ENCODE results near the gene EYA3. TPM values are rescaled to one million over a fixed set of nuclear protein-coding genes. Genes with fewer than 3 reads are reported as not detected.

Gene EYA3
- total and polyA plus RNA-seq, 11 donors, result 5.8 to 23.3 (median 17.4) TPM

- Histone ChIP-seq H3K36me3 (peaks cover 0 to 86% (median 75%) of the 10 kb centered on the region in 9 donors), H3K9me3 (no peaks in the 10 kb centered on the region), H3K27ac (no peak overlapping the region), H3K4me3 (no peak overlapping the region), H3K4me1 (no peaks in the 10 kb centered on the region), H3K27me3 (no peaks in the 10 kb centered on the region)
- ATAC-seq (no peak), DNase-seq (no peak)
- intact Hi-C loops (cut with DNase I), result loop anchor here in 2 of 10 donors (2.0 to 5.0 kb wide), 2 partner anchors 170 to 172 kb away; no protein-coding TSS in a partner anchor
- TF ChIP-seq POLR2A (IDR thresholded peaks at IDR 0.05), result no peak
- TF ChIP-seq CTCF (IDR thresholded peaks at IDR 0.05), result no peak
Observed at GRCh38 chr1:28037206-28037605, 51.2 kb downstream of the EYA3 start.

GRCh38 chr1:28036431-28036830 is 52.0 kb downstream of the EYA3 start:
- Histone ChIP-seq H3K4me1 (peaks cover 0 to 5% (median under 1%) of the 10 kb centered on the region in 12 donors), H3K9me3 (no peaks in the 10 kb centered on the region), H3K4me3 (no peak overlapping the region), H3K36me3 (peaks cover 0 to 79% (median 68%) of the 10 kb centered on the region in 9 donors), H3K27me3 (no peaks in the 10 kb centered on the region), H3K27ac (no peak overlapping the region)
- TF ChIP-seq CTCF (IDR thresholded peaks at IDR 0.05) (peak in 6 of 12 donors; percentile 12 to 32 (median 20)), POLR2A (IDR thresholded peaks at IDR 0.05) (no peak)
- ATAC-seq, result peak in 1 of 4 donors; percentile 34
- 90 to 98% (median 93%) methylated on average over 2 of the region's 2 CpGs for WGBS, 4 donors
- no peak for DNase-seq
- intact Hi-C loops (cut with DNase I), result loop anchor here in 2 of 10 donors (2.0 to 5.0 kb wide), 2 partner anchors 171 to 172 kb away; no protein-coding TSS in a partner anchor

- Histone ChIP-seq H3K4me3 (no peak overlapping the region), H3K9me3 (no peaks in the 10 kb centered on the region), H3K4me1 (peaks cover 0 to 12% (median 1%) of the 10 kb centered on the region in 12 donors), H3K36me3 (peaks cover 0 to 69% (median 59%) of the 10 kb centered on the region in 9 donors), H3K27me3 (no peaks in the 10 kb centered on the region), H3K27ac (no peak overlapping the region)
- no peak for TF ChIP-seq CTCF (IDR thresholded peaks at IDR 0.05)
- ATAC-seq (no peak), DNase-seq (no peak)
- WGBS, 4 donors, result 89 to 94% (median 92%) methylated on average over 4 of the region's 4 CpGs
- intact Hi-C loops (cut with DNase I), result loop anchor here in 1 of 10 donors (5.0 kb wide), 1 partner anchor 172 kb away; no protein-coding TSS in a partner anchor
Observed at GRCh38 chr1:28035420-28035819, 53.0 kb downstream of the EYA3 start.

- ATAC-seq (no peak), DNase-seq (no peak)
- Histone ChIP-seq H3K27ac (no peak overlapping the region), H3K9me3 (no peaks in the 10 kb centered on the region), H3K36me3 (peaks cover 0 to 51% (median 32%) of the 10 kb centered on the region in 9 donors), H3K4me3 (no peak overlapping the region), H3K27me3 (no peaks in the 10 kb centered on the region), H3K4me1 (peaks cover 0 to 20% (median 5%) of the 10 kb centered on the region in 12 donors)
- TF ChIP-seq POLR2A (IDR thresholded peaks at IDR 0.05) (no peak), CTCF (IDR thresholded peaks at IDR 0.05) (no peak)
- intact Hi-C loops (cut with DNase I), result no loop called here
Observed at GRCh38 chr1:28032281-28032680, 56.1 kb downstream of the EYA3 start.
